ENCODE measurements around the gene VAC14. TPM values are rescaled to one million over a fixed set of nuclear protein-coding genes. Genes with fewer than 3 reads are reported as not detected.

The VAC14 gene
- total RNA-seq, 1 donor from 2014 or later = 16.1 TPM

DNA sequence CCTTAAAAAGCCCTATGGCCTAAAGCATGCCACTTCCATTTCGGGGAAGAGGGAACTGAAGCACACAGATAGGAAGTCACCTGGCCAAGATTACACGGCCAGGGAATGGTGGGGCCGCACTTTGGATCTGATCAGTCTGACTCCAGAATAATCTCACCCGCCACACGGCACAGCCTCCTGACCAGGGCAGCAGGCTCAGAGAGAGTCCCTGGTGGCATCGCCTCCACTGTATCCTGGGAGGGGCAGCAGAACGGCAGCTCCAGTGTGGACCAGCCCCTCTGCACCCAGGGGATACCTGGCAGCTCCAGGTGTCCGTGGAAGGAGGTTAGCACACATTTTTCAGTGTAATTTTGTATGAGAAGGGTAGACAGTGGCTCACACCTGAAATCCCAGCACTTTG is 35.5 kb downstream of the VAC14 start:
- Histone ChIP-seq H3K4me3 (no peak overlapping the region), H3K27me3 (no peaks in the 10 kb centered on the region), H2AFZ (replicated peaks) (no peak overlapping the region), H3K4me1 (no peaks in the 10 kb centered on the region), H3K36me3 (no peaks in the 10 kb centered on the region), H3K79me2 (ENCODE audit: low read depth) (no peaks in the 10 kb centered on the region), H3K4me2 (no peak overlapping the region), H3K9ac (no peak overlapping the region), H3K27ac (no peak overlapping the region), H4K20me1 (ENCODE audit: low read depth) (peaks cover 1% of the 10 kb centered on the region), H3K9me3 (ENCODE audit: low read depth) (no peaks in the 10 kb centered on the region), H3F3A (ENCODE audit: low read depth) (no peaks in the 10 kb centered on the region)
- H3K36me3 Mint-ChIP-seq = peaks cover 9% of the 10 kb centered on the region
- no peak for TF ChIP-seq EZH2 (IDR thresholded peaks at IDR 0.05)
- TF ChIP-seq EZH2phosphoT487 (IDR thresholded peaks at IDR 0.05) = no peak
- TF ChIP-seq, protein P1, sequence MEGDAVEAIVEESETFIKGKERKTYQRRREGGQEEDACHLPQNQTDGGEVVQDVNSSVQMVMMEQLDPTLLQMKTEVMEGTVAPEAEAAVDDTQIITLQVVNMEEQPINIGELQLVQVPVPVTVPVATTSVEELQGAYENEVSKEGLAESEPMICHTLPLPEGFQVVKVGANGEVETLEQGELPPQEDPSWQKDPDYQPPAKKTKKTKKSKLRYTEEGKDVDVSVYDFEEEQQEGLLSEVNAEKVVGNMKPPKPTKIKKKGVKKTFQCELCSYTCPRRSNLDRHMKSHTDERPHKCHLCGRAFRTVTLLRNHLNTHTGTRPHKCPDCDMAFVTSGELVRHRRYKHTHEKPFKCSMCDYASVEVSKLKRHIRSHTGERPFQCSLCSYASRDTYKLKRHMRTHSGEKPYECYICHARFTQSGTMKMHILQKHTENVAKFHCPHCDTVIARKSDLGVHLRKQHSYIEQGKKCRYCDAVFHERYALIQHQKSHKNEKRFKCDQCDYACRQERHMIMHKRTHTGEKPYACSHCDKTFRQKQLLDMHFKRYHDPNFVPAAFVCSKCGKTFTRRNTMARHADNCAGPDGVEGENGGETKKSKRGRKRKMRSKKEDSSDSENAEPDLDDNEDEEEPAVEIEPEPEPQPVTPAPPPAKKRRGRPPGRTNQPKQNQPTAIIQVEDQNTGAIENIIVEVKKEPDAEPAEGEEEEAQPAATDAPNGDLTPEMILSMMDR (IDR thresholded peaks at IDR 0.05) = no peak
- H3K27me3 Mint-ChIP-seq (ENCODE audit: insufficient read depth, low read depth) = peaks cover 6% of the 10 kb centered on the region
- H3K9me3 Mint-ChIP-seq = no peaks in the 10 kb centered on the region
- peaks cover 12% of the 10 kb centered on the region for H3K4me1 Mint-ChIP-seq
- no peak overlapping the region for H3K4me3 Mint-ChIP-seq
- H3K27ac Mint-ChIP-seq = no peak overlapping the region
- no peak for DNase-seq (ENCODE audit: low spot score)

DNA sequence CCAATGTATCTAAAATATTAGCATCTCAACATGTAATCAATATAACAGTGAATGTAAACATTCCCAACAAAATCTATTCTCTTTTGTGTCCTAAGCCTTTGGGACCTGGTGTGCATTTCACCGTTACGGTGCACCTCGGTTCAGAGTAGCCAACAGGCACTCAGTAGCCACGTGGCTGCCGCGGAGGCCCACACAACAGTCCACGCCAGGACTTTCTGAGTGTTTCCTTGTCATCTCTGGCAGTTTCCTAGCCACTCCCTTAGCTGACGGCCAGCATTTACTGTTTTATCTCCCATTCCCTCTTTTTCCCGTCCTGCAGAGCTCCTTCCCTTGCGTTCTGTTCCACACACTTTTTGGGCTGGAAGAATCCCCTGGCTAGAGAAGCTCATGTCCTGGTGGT is 36.3 kb downstream of the VAC14 start:
- no peak overlapping the region for H2AFZ ChIP-seq (replicated peaks)
- H3F3A ChIP-seq (ENCODE audit: low read depth) = no peaks in the 10 kb centered on the region
- Mint-ChIP-seq H3K4me3 (no peak overlapping the region), H3K36me3 (peaks cover 9% of the 10 kb centered on the region), H3K4me1 (peaks cover 21% of the 10 kb centered on the region), H3K27me3 (ENCODE audit: insufficient read depth, low read depth) (peaks cover 4% of the 10 kb centered on the region), H3K9me3 (no peaks in the 10 kb centered on the region), H3K27ac (peak overlapping the region; percentile 66)
- H3K27ac ChIP-seq = no peak overlapping the region
- no peak for TF ChIP-seq EZH2phosphoT487 (IDR thresholded peaks at IDR 0.05)
- TF ChIP-seq, protein P1 (IDR thresholded peaks at IDR 0.05) = no peak
- no peak for TF ChIP-seq EZH2 (IDR thresholded peaks at IDR 0.05)
- no peaks in the 10 kb centered on the region for H3K79me2 ChIP-seq (ENCODE audit: low read depth)
- no peaks in the 10 kb centered on the region for H3K27me3 ChIP-seq
- no peaks in the 10 kb centered on the region for H3K36me3 ChIP-seq
- no peak overlapping the region for H3K9ac ChIP-seq
- DNase-seq (ENCODE audit: low spot score) = no peak
- H3K4me2 ChIP-seq = no peak overlapping the region
- H3K9me3 ChIP-seq (ENCODE audit: low read depth) = no peaks in the 10 kb centered on the region
- no peaks in the 10 kb centered on the region for H4K20me1 ChIP-seq (ENCODE audit: low read depth)
- no peaks in the 10 kb centered on the region for H3K4me1 ChIP-seq
- H3K4me3 ChIP-seq = no peak overlapping the region

DNA sequence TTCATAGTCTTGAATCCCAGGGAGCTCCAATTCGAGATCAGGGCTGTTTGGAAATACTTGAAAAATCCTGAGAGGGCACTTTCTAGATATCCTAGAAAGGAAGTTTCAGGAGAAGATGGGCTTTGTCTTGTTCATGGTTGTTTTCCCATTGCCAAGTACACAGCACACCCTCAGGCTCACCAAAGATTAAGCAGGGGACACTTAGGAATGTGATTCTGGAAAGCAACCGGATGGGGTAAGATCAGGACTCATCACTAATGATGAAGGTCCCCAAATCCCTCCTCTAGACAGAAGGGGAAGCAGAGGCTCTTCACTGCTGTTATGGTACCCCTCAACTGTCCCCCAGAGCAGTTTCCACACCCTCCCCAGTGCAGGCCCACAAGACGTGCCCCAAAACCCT is 40.7 kb downstream of the VAC14 start:
- H2AFZ ChIP-seq (replicated peaks) = no peak overlapping the region
- no peaks in the 10 kb centered on the region for H3K4me1 ChIP-seq
- TF ChIP-seq EZH2phosphoT487 (IDR thresholded peaks at IDR 0.05) (no peak), EZH2 (IDR thresholded peaks at IDR 0.05) (no peak)
- TF ChIP-seq, protein P1 (IDR thresholded peaks at IDR 0.05) = no peak
- H3K9me3 Mint-ChIP-seq = no peaks in the 10 kb centered on the region
- H3K36me3 ChIP-seq = no peaks in the 10 kb centered on the region
- peak overlapping the region; percentile 39 for H3K4me3 Mint-ChIP-seq
- H3K27me3 ChIP-seq = no peaks in the 10 kb centered on the region
- H3K27ac Mint-ChIP-seq = peak overlapping the region; percentile 96
- H3K4me3 ChIP-seq = no peak overlapping the region
- no peak overlapping the region for H3K27ac ChIP-seq
- H3K4me1 Mint-ChIP-seq = peaks cover 33% of the 10 kb centered on the region
- no peaks in the 10 kb centered on the region for H3K9me3 ChIP-seq (ENCODE audit: low read depth)
- H4K20me1 ChIP-seq (ENCODE audit: low read depth) = no peaks in the 10 kb centered on the region
- H3K36me3 Mint-ChIP-seq = peaks cover 17% of the 10 kb centered on the region
- no peaks in the 10 kb centered on the region for H3K79me2 ChIP-seq (ENCODE audit: low read depth)
- peaks cover 10% of the 10 kb centered on the region for H3K27me3 Mint-ChIP-seq (ENCODE audit: insufficient read depth, low read depth)
- H3K4me2 ChIP-seq = no peak overlapping the region
- no peak for DNase-seq (ENCODE audit: low spot score)
- H3K9ac ChIP-seq = no peak overlapping the region
- H3F3A ChIP-seq (ENCODE audit: low read depth) = no peaks in the 10 kb centered on the region
